Hair follicle dermal papilla cell (primary cell): ENCODE data around the gene PLA2G2C. TPM values are rescaled to one million over a fixed set of nuclear protein-coding genes. Genes with fewer than 3 reads are reported as not detected.

Experiments
- total RNA-seq: library from RNA; depleted of rRNA; stranded (reverse); fragments of >200 nt; gene quantifications from 2 replicates; pipeline ENCODE4 v1.2.3, GENCODE V29; 2012

Gene PLA2G2C, protein sequence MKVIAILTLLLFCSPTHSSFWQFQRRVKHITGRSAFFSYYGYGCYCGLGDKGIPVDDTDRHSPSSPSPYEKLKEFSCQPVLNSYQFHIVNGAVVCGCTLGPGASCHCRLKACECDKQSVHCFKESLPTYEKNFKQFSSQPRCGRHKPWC
- total RNA-seq, result not detected in 2 replicates

GRCh38 chr1:20185834-20186782 lies at the start of gene PLA2G2C, which contains the start of gene UBXN10:
PLA2G2C (minus strand) TSS chr1:20186518; CDS start chr1:20177363, 9,155 bp downstream.
UBXN10 (plus strand) TSS chr1:20186096; CDS start chr1:20190562, 4,466 bp downstream.

GRCh38 chr1:20138961-20139550 lies 47.3 kb downstream of the PLA2G2C start, which contains the start of gene PLA2G2F:
PLA2G2F (plus strand) TSS chr1:20139323; CDS start chr1:20139428, 105 bp downstream.

DNA sequence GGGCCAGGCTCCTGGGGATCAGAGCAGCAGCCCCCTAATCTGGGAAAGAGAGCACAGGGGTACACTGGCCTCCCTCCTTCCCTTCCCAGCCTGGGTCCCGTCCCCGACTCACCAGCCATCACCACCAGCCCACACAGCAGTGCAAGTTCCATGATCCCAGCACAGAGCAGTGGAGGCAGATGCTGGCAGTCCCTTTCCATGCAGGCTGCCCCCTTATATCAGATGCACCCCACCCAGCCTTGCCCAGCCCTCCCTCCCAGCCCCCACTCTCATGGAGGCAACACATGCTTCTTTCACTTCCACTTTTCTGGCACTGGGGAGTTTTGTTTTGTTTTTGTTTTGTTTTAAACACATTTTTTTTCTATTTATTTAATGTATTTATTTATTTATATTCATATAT lies 67.0 kb downstream of the PLA2G2C start, which contains the start of gene PLA2G2D:
PLA2G2D (minus strand) TSS at position 190 of the 400 bp plus-strand sequence; CDS start at position 152, 38 bp downstream.

Other genes starting within 250 kb of the PLA2G2C start
- gene PLA2G2A, start 206.9 kb downstream of the PLA2G2C start, total RNA-seq, result not detected in 2 replicates
- not detected in 2 replicates for gene PLA2G5, start 116.3 kb downstream of the PLA2G2C start, total RNA-seq
- gene PLA2G2D, start 67.0 kb downstream of the PLA2G2C start, total RNA-seq, result not detected in 2 replicates
- not detected in 2 replicates for gene PLA2G2F, start 47.2 kb downstream of the PLA2G2C start, total RNA-seq
- gene UBXN10, start 422 bp downstream of the PLA2G2C start, total RNA-seq, result under 0.01 TPM in 1 of 2 replicates, not detected in the other
- not detected in 2 replicates for gene VWA5B1, start 104.4 kb upstream of the PLA2G2C start, total RNA-seq